HG02759 (cell line): ENCODE results near the gene LRG1.
"Not testable (repeated sequence)": the region's sequence is repeated elsewhere in the genome, so short reads cannot be mapped to it uniquely, and the experiment has no call there.

Experiments used
- ATAC-seq: cut with Tn5 transposase; IDR thresholded peaks from one replicate; pipeline ENCODE4 v1.9.1; 2021; ENCODE audit warnings: mild to moderate bottlenecking, moderate library complexity; ENCODE audit not compliant: unreplicated experiment

The LRG1 gene

DNA sequence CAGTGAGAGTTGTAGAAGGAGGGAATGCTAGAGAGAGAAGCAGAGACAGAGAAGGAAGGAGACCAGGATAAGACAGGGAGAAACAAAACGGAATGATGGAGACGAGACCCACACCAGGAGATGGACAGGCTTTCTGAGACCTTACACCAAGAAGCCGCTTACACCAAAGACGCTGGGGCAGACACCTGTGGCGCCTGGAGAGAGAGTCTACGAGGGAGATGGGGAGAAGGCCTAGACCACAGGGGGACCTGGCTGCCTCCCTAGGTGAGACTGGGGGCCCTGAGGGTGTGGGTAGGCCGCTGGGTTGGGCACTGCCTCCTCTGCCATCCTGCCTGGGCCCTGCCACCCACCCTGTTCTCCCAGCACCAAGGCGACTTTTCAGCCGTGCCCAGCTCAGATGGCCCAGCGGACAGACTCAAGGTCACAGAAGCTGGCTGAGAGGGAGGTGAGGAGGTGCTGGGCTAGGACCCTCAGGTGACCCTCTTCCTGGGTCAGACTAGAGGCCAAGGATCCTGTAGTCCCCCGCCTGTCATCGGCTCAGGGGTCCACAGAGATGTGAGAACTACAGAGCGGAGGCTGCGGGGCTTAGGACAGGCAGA, 9.8 kb downstream of the LRG1 start:
- ATAC-seq, result no peak

DNA sequence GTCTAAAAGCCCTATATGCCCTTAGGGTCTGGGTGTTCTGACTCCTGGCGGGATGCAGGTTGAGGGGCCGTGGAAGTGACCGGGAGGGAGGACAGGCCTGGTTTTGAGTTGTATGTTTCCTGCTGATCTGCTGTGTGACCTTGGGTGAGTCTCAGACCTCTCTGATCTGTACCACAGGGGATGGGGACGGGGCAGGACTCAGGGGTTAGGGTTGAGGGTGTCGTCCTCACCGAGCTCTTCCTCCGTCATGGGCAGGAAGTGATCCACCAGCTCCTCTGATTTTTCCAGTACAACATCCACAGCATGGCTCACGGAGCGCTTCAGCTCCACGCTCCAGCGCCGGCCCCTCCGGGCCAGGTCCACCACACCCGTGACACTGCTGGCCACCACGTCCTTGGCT, 11.0 kb downstream of the LRG1 start:
- ATAC-seq, result no peak

DNA sequence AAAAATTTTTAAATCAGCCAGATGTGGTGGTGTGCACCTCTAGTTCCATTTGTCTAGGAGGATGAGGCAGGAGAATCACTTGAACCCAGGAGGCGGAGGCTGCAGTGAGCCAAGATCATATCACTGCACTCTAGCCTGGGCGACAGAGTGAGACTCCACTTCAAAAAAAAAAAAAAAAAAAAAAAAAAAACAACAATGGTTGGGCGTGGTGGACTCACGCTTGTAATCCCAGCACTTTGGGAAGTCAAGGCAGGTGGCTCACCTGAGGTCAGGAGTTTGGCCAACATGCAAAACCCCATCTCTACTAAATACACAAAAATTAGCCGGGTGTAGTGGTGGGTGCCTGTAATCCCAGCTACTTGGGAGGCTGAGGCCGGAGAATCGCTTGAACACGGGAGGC, 12.5 kb downstream of the LRG1 start:
- ATAC-seq, result not testable (repeated sequence)

DNA sequence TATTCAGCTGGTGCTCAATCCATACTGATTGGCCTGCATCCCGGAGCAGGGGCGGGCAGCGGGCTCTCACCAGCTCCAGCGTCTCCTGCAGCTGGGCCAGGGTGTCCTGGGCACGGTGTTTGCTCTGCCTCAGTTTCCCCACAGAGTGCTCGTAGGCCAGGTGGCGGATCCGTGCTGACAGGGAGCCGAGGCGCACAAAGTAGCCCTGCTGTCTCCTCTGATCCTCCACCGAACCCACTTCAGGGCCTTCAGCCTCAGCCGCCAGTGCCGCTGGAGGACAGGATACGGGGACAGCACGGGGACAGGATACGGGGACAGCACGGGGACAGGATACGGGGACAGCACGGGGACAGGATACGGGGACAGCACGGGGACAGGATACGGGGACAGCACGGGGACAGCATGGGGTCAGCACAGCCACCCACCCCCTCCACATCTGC, 14.3 kb downstream of the LRG1 start:
- no peak for ATAC-seq

DNA sequence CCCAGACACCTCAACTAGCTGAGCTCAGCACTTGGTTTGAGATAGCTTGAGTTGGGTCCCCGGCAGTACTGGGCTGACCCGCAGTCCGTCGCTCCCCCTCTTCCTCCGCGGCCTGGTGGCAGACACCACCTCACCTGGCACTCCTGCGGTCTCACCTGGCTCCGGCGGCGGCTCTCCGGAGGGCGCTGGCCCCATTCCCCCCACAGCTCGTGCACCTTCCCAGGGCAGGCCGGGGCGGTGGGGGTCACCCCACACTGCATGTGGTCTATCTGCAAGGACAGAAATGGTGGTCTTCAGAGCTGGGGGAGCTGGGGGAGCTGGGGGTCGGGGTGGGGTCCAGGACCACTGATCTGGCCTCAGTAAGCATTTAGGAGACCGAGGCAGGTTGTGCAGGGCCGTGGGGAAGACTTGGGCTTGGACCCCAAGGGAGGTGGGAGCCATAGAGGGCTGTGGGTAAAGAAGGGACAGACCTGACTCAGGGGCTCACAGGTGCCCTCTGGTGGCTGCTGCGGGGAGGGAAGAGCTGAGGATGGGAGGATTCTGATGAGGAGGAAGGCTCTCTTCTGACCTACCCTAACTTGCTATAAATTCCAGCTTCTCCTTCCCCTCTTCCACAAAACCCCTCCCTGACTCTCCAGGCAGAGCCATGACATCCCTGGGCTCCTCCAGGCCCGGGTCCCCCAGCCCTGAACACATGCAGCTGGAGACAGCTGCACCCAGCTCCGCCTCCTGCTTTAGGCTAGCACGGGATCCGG, 14.9 kb downstream of the LRG1 start:
- no peak for ATAC-seq

DNA sequence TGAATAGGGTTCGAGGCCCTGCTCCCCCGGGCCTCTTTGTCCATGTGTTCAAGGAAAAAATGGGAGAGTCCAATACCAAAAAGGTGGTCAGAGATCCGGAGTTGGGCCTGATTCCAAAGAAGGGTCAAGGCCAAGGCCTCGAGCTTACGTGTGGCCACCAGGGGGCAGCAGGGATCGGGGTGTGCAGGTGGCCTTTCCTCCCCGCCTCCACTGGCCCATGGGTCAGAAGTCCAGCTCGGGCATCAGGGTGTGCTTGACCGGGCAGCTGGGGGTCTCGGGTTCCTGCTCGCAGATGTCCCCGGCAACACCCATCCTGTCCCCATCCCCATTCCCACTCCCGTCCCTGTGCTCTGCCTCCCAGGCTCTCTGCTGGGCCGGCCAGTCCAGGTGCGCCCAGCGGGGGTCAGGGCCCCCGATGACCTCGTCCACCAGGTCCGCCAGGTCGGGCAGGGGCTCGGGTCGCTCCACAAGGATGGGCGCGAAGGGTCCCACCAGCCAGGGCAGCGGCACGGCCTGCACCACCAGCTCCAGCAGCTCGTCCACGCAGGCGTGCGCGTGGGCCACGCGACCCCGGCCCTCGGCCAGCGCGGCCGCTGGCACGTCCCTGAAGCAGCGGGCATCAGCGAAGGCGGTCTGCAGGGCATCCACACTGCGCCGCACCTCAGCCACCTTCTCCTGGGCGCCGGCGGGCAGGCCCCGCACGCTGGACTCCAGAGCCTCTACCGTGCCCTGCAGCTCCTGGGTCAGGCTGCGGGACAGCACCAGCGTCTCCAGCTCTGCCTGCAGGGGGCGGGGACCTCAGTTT, 16.3 kb downstream of the LRG1 start:
- no peak for ATAC-seq

DNA sequence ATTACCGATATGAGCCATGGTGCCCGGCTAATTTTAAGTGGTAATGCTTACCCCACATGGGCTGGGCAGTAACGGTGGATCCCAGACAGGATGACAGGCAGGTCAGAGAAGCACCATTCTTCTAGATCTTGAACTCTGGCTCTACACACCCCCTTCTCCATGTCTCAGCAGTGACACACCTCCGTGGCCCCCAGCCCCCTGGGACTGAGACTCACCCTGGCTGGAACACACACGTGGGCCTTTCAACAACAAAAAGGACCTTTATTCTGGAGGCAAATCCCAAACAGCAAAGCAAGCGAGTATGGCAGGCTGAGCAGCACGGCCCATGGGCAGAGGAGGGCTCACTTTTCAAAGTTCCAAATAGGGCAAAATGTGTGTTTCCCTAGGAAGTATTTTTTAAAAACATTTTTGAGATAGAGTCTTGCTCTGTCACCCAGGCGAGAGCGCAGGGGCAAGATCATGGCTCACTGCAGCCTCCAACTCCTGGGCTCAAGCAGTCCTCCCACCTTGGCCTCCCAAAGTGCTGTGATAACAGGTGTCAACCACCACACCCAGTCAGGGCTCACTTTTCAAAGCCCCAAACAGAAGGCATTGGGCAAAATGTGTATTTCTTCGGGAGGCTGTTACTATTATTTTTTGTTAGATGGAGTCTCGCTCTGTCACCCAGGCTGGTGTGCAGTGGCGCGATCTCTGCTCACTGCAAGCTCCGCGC, 17.4 kb downstream of the LRG1 start:
- no peak for ATAC-seq

DNA sequence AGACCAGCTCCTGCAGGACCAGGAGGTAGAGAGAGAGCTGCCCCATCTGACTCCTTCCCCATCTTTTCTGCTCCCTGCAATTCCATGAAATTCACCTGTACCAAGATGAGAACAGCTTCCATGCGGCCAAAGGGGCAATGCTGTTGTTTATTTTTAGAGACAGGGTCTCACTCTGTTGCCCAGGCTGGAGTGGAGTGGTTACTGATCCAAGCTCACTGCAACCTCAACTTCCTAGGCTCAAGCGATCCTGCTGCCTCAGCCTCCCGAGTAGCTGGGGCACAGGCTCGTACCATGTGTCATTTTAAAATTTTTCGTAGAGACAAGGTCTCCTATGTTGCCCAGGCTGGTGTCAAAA, 18.0 kb downstream of the LRG1 start:
- ATAC-seq, result no peak

DNA sequence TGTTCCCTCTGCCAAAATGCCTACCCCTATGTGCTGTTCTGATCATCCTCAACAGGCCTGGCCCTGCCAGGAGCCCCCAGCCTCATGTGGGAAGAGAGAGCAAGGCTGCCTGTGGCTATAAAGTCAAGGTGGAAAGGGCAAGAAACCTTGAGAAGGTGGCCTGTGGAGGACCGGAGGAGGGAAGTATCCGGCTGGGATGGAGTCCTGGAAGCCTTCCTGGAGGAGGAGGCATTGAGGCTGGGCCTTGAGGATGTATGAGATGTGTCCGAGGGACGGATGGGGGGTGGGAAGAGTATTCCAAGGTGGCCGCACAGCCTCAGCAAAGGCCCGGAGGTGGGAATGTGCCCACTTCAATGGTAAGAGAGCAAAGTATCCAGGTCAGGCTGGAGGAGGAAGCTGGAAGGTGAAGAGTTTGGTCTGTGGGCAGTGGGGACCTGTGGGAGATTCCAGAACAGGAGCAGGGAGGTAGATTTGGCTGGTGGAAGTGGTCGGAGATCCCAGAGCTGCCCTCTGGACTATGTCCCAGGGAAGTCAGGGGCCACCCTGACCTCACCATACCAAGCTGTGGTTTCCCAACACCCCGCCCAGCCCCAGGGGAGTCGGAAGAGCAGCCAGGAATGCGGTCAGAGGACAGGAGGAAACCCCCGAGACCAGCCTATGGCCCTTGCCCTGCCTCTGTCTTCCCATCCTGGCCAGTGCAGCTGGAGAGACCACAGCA, 18.5 kb downstream of the LRG1 start:
- no peak for ATAC-seq

DNA sequence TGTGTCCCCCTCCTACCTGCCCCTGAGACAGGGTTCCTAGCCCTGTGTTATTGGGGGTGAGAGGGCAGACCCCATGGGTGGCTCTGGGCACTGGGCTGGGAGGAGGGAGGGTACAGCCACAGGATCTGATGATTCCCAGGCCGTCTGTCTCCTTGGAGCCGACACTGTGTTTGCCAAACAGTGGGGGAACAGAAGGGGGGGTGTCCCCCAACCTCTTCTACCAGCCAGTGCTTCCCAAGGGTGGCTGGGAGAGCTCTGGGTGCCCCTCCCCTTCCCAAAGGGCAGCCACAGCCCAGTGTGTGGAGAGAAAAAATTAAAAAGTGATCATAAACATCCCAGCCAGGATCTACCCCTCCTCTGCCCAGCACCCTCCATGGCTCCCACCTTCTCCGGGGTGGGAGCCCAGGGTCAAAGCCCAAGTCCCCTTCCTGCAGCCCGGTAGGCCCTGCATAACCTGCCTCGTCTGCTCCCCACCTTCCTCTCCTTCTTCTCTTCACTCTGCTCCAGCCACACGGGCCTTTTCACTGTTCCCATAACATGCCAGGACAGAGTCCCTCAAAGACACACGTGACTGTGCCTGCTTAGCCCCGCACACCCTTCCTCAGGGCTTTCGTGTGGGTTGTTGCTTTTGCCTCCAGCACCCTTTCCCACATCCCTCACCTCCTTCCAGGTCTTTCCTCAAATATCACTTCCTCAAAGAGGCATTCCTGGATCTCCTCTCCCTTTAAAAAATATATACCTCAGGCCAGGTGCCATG, 20.1 kb downstream of the LRG1 start:
- no peak for ATAC-seq

DNA sequence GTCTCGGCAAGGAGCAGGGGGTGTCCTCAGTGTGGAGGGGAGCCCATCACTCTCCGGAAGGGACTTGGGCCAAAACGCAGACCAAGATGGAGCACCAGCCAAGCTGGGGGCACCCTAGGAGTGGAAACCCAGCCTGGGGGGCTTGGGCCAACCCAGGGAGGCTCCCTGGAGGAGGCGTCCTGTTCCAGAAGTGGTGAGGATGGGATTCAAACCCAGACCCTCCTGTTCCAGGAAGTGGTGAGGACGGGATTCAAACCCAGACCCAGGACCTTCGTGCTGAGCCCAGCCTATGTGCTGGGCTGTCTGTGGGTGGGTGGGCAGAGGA, 20.7 kb downstream of the LRG1 start:
- no peak for ATAC-seq

DNA sequence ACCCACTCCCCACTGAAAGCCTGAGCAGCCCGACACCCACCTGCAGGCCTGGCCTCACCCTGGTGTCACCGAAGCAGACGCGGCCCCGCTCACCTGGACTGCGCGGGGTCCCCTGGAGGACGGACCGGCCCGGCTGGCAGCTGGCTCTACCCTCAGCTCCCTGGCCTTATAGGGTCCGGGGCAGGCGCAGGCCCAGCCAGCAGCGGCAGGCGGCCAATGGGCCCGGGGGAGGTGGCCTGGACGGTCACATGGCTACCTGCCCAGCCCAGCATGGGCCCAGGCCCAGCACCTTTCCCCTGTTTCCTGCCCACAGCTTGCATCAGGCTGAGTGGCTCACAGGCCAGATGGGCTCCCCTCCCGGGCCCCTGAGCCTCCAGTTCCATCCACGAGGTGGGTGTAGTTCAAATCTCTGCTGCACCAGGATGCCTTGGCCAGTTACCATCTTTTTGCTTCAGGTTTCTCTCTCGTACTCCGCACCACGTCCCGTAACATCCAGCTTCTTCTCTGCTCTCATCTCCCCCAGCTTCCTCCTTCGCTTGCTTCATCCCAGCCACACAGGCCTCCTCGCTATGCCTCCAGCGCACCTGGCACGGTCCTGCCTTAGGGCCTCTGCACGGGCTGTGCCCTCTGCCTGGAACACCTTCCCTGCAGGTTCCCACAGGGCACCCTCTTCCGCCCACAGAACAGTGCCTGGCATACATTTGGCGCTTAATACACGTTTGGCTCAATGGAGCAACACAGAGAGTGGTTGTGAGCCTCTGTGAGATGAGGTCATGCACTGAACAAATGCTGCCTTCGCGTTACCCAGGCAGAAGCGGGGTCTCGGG, 21.3 kb downstream of the LRG1 start, which contains the start of gene PLIN4:
PLIN4 (minus strand) TSS at position 142 of the 827 bp plus-strand sequence. CDS start 214 bp downstream, outside the sequence.
- ATAC-seq, result no peak

DNA sequence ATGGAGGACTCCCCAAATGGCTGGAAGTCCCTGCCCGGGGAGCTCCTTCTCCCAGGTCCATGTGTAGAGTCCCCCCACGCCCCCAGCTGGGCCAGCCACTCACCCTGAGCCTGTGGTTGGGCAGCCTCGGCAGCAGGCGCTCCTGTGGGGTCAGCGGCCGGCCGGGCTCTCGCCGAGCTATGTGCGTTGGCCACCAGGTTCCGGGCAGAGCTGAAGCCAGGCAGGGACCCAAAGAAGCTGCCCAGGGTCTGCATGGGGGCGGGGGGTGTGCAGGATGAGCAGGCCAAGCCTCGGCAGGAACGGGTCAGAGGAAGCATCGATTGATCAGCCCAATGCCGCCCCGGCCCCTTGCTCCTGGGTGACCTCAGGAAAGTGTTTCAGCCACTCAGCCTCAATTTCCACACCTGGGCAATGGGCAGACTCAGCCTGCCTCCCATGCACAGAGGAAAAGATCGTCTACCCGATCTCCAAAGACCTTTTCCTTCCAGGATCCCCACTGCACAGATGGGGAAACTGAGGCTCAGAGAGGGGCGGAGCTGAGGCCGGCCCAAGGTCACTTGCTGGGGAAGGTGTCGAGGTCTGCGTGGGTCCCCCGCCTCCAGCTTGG, 22.3 kb downstream of the LRG1 start:
- ATAC-seq, result no peak

DNA sequence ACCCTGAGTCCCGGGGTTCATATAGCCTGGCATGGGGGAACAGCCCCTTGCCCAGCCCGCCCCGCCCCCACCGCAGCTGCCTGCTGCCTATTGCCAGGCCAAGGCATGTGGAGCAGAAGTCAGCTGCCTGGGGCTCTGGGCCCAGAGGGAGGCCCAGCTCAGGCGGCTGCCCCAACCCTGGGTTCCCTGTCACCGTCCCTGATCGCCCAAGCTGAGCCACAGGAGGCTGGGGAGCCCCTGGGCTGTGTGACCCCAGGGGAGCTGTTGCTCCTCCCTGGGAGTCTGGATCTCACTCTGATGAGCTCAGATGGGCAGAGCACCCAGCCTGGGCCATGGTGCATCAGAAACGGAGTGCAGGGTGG, 22.9 kb downstream of the LRG1 start:
- no peak for ATAC-seq

DNA sequence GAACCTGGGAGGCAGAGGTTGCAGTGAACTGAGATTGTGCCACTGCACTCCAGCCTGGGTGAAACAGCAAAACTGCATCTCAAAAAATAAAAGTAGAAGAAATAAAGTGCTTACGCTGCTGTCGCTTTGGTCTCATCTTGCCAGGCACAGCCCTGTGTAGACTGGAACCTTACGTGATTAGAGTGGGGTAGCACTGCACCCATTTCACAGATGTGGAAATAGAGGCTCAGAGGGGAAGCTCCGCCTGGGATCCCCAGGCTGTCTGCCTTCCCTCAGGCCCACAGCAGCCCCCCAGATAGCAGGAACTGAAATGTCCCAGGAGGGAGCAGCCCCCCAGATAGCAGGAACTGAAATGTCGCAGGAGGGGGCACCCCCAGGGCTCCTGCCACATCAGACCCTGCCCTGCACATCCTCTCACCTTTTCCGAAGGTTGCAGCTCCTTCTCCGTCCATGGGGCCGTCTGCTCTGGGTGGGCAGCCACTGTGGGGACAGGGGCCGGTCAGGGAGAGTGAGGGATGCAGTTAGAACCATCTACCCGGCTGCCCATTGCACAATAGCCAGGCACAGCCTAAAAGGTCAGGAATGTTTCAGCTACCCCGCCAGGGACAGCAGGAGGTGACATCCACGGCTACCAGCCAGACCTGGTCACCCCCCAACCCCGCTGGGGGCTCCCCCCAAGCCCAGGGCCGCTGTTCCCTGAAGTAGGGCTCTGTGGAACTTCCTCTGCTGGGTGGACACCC, 23.5 kb downstream of the LRG1 start:
- no peak for ATAC-seq

DNA sequence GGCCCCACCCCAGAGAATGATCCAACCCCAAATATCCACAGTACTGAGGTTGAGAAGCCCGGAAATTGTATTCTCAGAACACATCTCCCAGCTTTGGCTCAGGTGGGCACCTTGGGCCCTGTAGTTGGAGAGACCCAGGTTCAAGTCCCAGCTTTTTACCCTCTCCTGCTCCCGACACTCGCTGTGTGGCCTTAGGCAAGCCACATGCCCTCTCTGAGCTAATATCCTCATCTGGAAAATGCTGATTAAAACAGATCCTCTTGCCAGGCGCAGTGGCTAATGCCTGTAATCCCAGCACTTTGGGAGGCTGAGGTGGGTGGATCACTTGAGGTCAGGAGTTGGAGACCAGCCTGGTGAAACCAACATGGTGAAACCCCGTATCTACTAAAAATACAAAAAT, 24.1 kb downstream of the LRG1 start:
- no peak for ATAC-seq

DNA sequence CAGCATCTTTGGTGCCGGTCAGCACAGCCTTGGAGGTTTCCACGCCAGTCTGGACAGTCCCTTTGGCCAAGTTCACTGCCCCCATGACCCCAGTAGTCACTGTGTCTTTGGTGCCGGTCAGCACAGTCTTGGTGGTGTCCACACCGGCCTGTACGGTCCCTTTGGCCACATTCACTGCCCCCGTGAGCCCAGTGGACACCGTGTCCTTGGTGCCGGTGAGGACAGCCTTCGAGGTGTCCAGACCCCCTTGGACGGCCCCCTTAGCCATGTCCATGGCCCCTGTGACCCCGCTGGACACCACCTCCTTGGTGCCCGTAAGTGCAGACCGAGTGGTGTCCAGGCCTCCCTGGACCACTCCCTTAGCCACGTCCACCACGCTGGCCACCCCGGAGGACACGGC, 26.6 kb downstream of the LRG1 start:
- no peak for ATAC-seq

DNA sequence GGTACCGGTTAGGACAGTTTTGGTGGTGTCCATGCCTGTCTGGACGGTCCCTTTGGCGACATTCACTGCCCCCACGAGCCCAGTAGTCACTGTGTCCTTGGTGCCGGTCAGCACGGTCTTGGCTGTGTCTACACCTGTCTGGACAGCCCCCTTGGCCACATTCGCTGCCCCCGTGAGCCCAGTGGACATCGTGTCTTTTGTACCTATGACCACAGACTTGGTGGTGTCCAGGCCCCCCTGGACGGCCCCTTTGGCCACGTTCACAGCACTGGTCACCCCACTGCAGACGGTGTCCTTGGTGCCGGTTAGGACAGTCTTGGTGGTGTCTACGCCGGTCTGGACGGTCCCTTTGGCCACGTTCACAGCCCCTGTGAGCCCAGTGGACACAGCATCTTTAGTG, 27.8 kb downstream of the LRG1 start:
- ATAC-seq, result no peak
